BLaER1 (cell line): Measurements from ENCODE around the gene ZNF277.

Experiments
- H3K27ac ChIP-seq: shearing (Covaris generic); formaldehyde crosslinking; 2 replicates; pipeline ENCODE4 v1.8.1; 2022
- H3K27me3 ChIP-seq: shearing (Covaris generic); formaldehyde crosslinking; 2 replicates; pipeline ENCODE4 v1.8.1; 2022
- H3K36me3 ChIP-seq: shearing (Covaris generic); formaldehyde crosslinking; 2 replicates; pipeline ENCODE4 v1.8.1; 2022
- H3K4me1 ChIP-seq: shearing (Covaris generic); formaldehyde crosslinking; 2 replicates; pipeline ENCODE4 v1.8.1; 2022
- H3K4me2 ChIP-seq: shearing (Covaris generic); formaldehyde crosslinking; 2 replicates; pipeline ENCODE4 v1.8.1; 2022
- H3K4me3 ChIP-seq: shearing (Covaris generic); formaldehyde crosslinking; 2 replicates; pipeline ENCODE4 v1.8.1; 2022
- H3K9ac ChIP-seq: shearing (Covaris generic); formaldehyde crosslinking; 2 replicates; pipeline ENCODE4 v1.8.1; 2022
- H3K9me3 ChIP-seq: shearing (Covaris generic); formaldehyde crosslinking; 2 replicates; pipeline ENCODE4 v1.8.1; 2022
- H4K20me1 ChIP-seq: shearing (Covaris generic); formaldehyde crosslinking; 2 replicates; pipeline ENCODE4 v1.8.1; 2022
- Cebpa-rat ChIP-seq: shearing (Covaris generic); IDR thresholded peaks from 2 replicates; pipeline ENCODE4 v1.8.1; 2022

ZNF277 gene

GRCh38 chr7:112225006-112225405 is 18.5 kb downstream of the ZNF277 start:
- Histone ChIP-seq H3K4me1 (no peaks in the 10 kb centered on the region), H3K9ac (no peak overlapping the region), H3K36me3 (peaks cover 18% of the 10 kb centered on the region), H3K27me3 (no peaks in the 10 kb centered on the region), H4K20me1 (peaks cover 20% of the 10 kb centered on the region; the same call in 1 of the 2 replicates), H3K4me3 (no peak overlapping the region), H3K4me2 (no peak overlapping the region), H3K9me3 (peaks cover 26% of the 10 kb centered on the region), H3K27ac (no peak overlapping the region)
- no peak for TF ChIP-seq Cebpa-rat

- H3K27me3 ChIP-seq: no peaks in the 10 kb centered on the region
- no peak overlapping the region for H3K4me3 ChIP-seq
- no peak for TF ChIP-seq Cebpa-rat
- no peak overlapping the region for H3K9ac ChIP-seq
- H3K9me3 ChIP-seq: peaks cover 13% of the 10 kb centered on the region
- H3K4me1 ChIP-seq: no peaks in the 10 kb centered on the region
- H3K36me3 ChIP-seq: peaks cover 7% of the 10 kb centered on the region
- peaks cover 32% of the 10 kb centered on the region; the same call in 1 of the 2 replicates for H4K20me1 ChIP-seq
- H3K27ac ChIP-seq: no peak overlapping the region
- H3K4me2 ChIP-seq: no peak overlapping the region
These were observed 20.3 kb downstream of the ZNF277 start for GRCh38 chr7:112226701-112227276.

- Histone ChIP-seq H3K36me3 (no peaks in the 10 kb centered on the region), H3K4me1 (no peaks in the 10 kb centered on the region), H3K27ac (no peak overlapping the region), H4K20me1 (peaks cover 32% of the 10 kb centered on the region; the same call in 1 of the 2 replicates), H3K4me2 (no peak overlapping the region), H3K9me3 (peaks cover under 1% of the 10 kb centered on the region; the same call in 1 of the 2 replicates), H3K4me3 (no peak overlapping the region), H3K9ac (no peak overlapping the region), H3K27me3 (no peaks in the 10 kb centered on the region)
- TF ChIP-seq Cebpa-rat: no peak
These were observed 22.1 kb downstream of the ZNF277 start for GRCh38 chr7:112228632-112229031.

- Histone ChIP-seq H3K36me3 (peaks cover 4% of the 10 kb centered on the region), H3K27ac (no peak overlapping the region), H3K9ac (no peak overlapping the region), H4K20me1 (peaks cover 22% of the 10 kb centered on the region; the same call in 1 of the 2 replicates), H3K4me2 (no peak overlapping the region), H3K27me3 (no peaks in the 10 kb centered on the region), H3K4me1 (no peaks in the 10 kb centered on the region), H3K4me3 (no peak overlapping the region), H3K9me3 (no peaks in the 10 kb centered on the region; the same call in 1 of the 2 replicates)
- TF ChIP-seq Cebpa-rat: no peak
These were observed 25.9 kb downstream of the ZNF277 start for GRCh38 chr7:112232212-112232978.

GRCh38 chr7:112233048-112233697 is 26.7 kb downstream of the ZNF277 start:
- Histone ChIP-seq H3K4me1 (no peaks in the 10 kb centered on the region), H3K4me2 (no peak overlapping the region), H3K27me3 (no peaks in the 10 kb centered on the region), H3K9ac (no peak overlapping the region), H3K4me3 (no peak overlapping the region), H3K9me3 (peaks cover 2% of the 10 kb centered on the region), H4K20me1 (peaks cover 24% of the 10 kb centered on the region; the same call in 1 of the 2 replicates), H3K36me3 (peaks cover 4% of the 10 kb centered on the region), H3K27ac (no peak overlapping the region)
- TF ChIP-seq Cebpa-rat: no peak

- no peak overlapping the region for H3K4me2 ChIP-seq
- H3K9me3 ChIP-seq: peaks cover 5% of the 10 kb centered on the region
- no peak overlapping the region for H3K27ac ChIP-seq
- no peaks in the 10 kb centered on the region for H3K4me1 ChIP-seq
- H3K27me3 ChIP-seq: no peaks in the 10 kb centered on the region
- H3K4me3 ChIP-seq: no peak overlapping the region
- peaks cover 4% of the 10 kb centered on the region for H3K36me3 ChIP-seq
- TF ChIP-seq Cebpa-rat: no peak
- H3K9ac ChIP-seq: no peak overlapping the region
- H4K20me1 ChIP-seq: peaks cover 32% of the 10 kb centered on the region; the same call in 1 of the 2 replicates
These were observed 27.7 kb downstream of the ZNF277 start for GRCh38 chr7:112234147-112234546.

GRCh38 chr7:112236597-112236996 is 30.1 kb downstream of the ZNF277 start:
- Histone ChIP-seq H4K20me1 (peaks cover 13% of the 10 kb centered on the region; the same call in 1 of the 2 replicates), H3K4me1 (no peaks in the 10 kb centered on the region), H3K9me3 (peaks cover 5% of the 10 kb centered on the region), H3K36me3 (peaks cover 4% of the 10 kb centered on the region), H3K4me2 (no peak overlapping the region), H3K9ac (no peak overlapping the region), H3K27ac (no peak overlapping the region), H3K4me3 (no peak overlapping the region), H3K27me3 (no peaks in the 10 kb centered on the region)
- TF ChIP-seq Cebpa-rat: no peak

- Histone ChIP-seq H3K27me3 (no peaks in the 10 kb centered on the region), H3K4me2 (no peak overlapping the region), H3K4me1 (no peaks in the 10 kb centered on the region), H3K27ac (no peak overlapping the region), H3K9ac (no peak overlapping the region), H4K20me1 (peaks cover 13% of the 10 kb centered on the region; the same call in 1 of the 2 replicates), H3K4me3 (no peak overlapping the region), H3K9me3 (peaks cover 5% of the 10 kb centered on the region), H3K36me3 (peaks cover 4% of the 10 kb centered on the region)
- no peak for TF ChIP-seq Cebpa-rat
These were observed 31.8 kb downstream of the ZNF277 start for GRCh38 chr7:112238330-112238729.

GRCh38 chr7:112238852-112239610 is 32.5 kb downstream of the ZNF277 start:
- H3K36me3 ChIP-seq: peaks cover 4% of the 10 kb centered on the region
- no peak overlapping the region for H3K4me3 ChIP-seq
- H3K9ac ChIP-seq: no peak overlapping the region
- H4K20me1 ChIP-seq: peaks cover 13% of the 10 kb centered on the region; the same call in 1 of the 2 replicates
- H3K27ac ChIP-seq: no peak overlapping the region
- no peaks in the 10 kb centered on the region for H3K4me1 ChIP-seq
- H3K27me3 ChIP-seq: no peaks in the 10 kb centered on the region
- H3K9me3 ChIP-seq: peaks cover 5% of the 10 kb centered on the region
- H3K4me2 ChIP-seq: no peak overlapping the region
- no peak for TF ChIP-seq Cebpa-rat
